ENCODE results near the gene TBXA2R.
"Not testable (repeated sequence)": the region's sequence is repeated elsewhere in the genome, so short reads cannot be mapped to it uniquely, and the experiment has no call there.

Gene TBXA2R

GRCh38 chr19:3641515-3642269 is 35.0 kb upstream of the TBXA2R start:
- DNase-seq = no peak

GRCh38 chr19:3639479-3639878 is 32.8 kb upstream of the TBXA2R start:
- no peak for DNase-seq

GRCh38 chr19:3638208-3639193 is 31.8 kb upstream of the TBXA2R start:
- no peak for DNase-seq

GRCh38 chr19:3637621-3638020 is 30.9 kb upstream of the TBXA2R start:
- DNase-seq = no peak

- DNase-seq = no peak
These were observed 30.3 kb upstream of the TBXA2R start for GRCh38 chr19:3636962-3637361.

GRCh38 chr19:3636506-3636905 is 29.8 kb upstream of the TBXA2R start:
- no peak for DNase-seq

- no peak for DNase-seq
These were observed 27.9 kb upstream of the TBXA2R start for GRCh38 chr19:3634496-3635045.

- DNase-seq = no peak
These were observed 26.9 kb upstream of the TBXA2R start for GRCh38 chr19:3633559-3633988.

- no peak for DNase-seq
These were observed 26.3 kb upstream of the TBXA2R start for GRCh38 chr19:3632739-3633558.

GRCh38 chr19:3632098-3632497 is 25.4 kb upstream of the TBXA2R start:
- no peak for DNase-seq

GRCh38 chr19:3631053-3631861 is 24.6 kb upstream of the TBXA2R start:
- no peak for DNase-seq

GRCh38 chr19:3628766-3629165 is 22.1 kb upstream of the TBXA2R start:
- DNase-seq = not testable (repeated sequence)

GRCh38 chr19:3627351-3627723 is 20.7 kb upstream of the TBXA2R start:
- no peak for DNase-seq

GRCh38 chr19:3626473-3627350 is 20.0 kb upstream of the TBXA2R start, which contains the start of gene CACTIN:
Gene CACTIN (minus strand): TSS chr19:3626790. CDS start chr19:3626762, 28 bp downstream.
- peak; percentile 100 for DNase-seq

GRCh38 chr19:3625996-3626472 is 19.4 kb upstream of the TBXA2R start:
- DNase-seq = no peak

GRCh38 chr19:3623716-3624115 is 17.0 kb upstream of the TBXA2R start:
- DNase-seq = no peak

GRCh38 chr19:3622224-3622623 is 15.5 kb upstream of the TBXA2R start:
- no peak for DNase-seq

GRCh38 chr19:3621689-3622088 is 15.0 kb upstream of the TBXA2R start:
- no peak for DNase-seq

GRCh38 chr19:3620817-3621547 is 14.3 kb upstream of the TBXA2R start:
- DNase-seq = no peak
